Activated CD4-positive, alpha-beta T cell treated with anti-CD3 and anti-CD28 coated beads, Interleukin-2, amount 50 U/mL, for 4 hours (primary cell): ENCODE data around the gene PSG6.
"Not testable (repeated sequence)": the region's sequence is repeated elsewhere in the genome, so short reads cannot be mapped to it uniquely, and the experiment has no call there.

ENCODE experiments used
- DNase-seq, 2 experiments: peaks; one replicate each; pipeline ENCODE4 v3.0.0-alpha.2; 2020

PSG6 gene

DNA sequence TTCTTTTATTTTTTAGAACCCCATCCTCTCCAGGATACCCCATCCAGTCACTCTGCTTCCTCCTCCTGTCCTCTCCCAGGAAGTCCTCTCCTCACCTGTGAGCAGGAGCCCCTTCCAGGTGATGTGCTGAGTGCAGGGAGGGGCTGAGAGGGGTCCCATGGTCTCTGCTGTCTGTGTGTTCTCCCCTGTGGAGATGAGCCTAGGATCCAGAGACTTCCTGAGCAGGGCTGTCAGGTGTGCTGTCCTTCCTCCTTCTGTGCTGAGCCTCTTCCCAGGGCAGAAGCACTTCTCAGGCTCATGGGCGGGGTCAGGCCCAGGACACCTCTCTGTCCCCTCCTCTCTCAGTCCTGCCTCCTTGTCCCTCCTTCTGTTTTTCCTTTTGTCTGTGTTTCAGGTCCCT lies at the start of gene PSG6:
PSG6 (minus strand) TSS at position 261 of the 400 bp plus-strand sequence; CDS start at position 159, 102 bp downstream.
- DNase-seq: not testable (repeated sequence)

- DNase-seq: no peak
Observed at GRCh38 chr19:42965176-42965575, 47.5 kb upstream of the PSG6 start.

DNA sequence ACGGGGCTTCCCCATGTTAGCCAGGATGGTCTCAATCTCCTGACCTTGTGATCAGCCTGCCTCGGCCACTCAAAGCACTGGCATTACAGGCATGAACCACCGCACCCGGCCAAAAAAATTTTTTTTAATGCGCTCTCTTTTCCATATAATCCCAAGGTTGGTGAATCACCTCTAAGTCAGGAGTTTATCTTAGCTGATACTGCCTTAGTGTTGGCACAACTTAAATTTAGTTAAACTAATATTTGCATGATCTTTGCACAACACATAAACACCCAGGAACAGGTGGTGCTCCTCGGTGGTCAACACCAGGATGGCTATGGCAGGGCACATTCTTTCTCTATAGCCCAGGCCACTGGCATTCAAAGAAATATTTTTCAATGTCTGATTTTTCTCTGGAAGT lies 43.4 kb upstream of the PSG6 start:
- no peak for DNase-seq

DNA sequence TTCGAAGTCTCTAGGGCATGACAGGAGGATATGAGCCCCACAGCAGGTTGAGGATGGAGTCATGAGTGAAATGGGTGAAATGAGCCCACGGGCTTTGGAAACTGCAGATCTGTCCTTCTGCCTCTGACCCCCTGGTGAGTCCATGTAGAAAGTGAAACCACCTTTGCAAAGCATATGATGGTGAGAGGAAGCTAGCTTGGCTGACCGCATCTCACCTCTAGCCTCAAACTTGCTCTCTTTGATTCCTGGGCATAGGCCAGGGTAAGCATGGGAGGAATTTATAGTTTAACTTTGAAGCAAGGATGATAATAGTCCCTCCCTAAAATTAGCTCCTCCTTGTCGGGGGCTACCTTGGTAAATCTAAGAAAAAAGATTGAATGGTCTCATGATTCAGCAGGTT lies 34.4 kb upstream of the PSG6 start:
- DNase-seq: not testable (repeated sequence)

GRCh38 chr19:42951476-42951875 lies 33.8 kb upstream of the PSG6 start:
- DNase-seq: not testable (repeated sequence)

- DNase-seq: no peak
Observed at GRCh38 chr19:42942187-42942789, 24.6 kb upstream of the PSG6 start.

DNA sequence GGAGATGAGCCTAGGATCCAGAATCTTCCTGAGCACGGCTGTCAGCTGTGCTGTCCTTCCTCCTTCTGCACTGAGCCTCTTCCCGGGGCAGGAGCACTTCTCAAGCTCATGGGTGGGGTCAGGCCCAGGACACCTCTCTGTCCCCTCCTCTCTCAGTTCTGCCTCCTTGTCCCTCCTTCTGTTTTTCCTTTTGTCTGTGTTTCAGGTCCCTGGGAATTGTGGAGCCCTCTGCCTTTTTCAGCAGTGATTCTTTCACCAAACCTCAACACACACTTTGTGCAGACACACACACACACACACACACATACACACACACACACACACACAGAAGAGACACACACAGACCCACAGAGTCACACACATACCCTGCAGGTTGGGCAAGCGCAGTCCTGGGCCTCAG lies 19.4 kb upstream of the PSG6 start, which contains the start of gene PSG7:
PSG7 (minus strand) TSS at position 101 of the 400 bp plus-strand sequence. CDS start 131 bp downstream, outside the sequence.
- not testable (repeated sequence) for DNase-seq

GRCh38 chr19:42934726-42935125 lies 17.0 kb upstream of the PSG6 start:
- DNase-seq: not testable (repeated sequence)

GRCh38 chr19:42934183-42934582 lies 16.5 kb upstream of the PSG6 start:
- not testable (repeated sequence) for DNase-seq

GRCh38 chr19:42933412-42933811 lies 15.7 kb upstream of the PSG6 start:
- not testable (repeated sequence) for DNase-seq

- DNase-seq: not testable (repeated sequence)
Observed at GRCh38 chr19:42932485-42933101, 14.9 kb upstream of the PSG6 start.

DNA sequence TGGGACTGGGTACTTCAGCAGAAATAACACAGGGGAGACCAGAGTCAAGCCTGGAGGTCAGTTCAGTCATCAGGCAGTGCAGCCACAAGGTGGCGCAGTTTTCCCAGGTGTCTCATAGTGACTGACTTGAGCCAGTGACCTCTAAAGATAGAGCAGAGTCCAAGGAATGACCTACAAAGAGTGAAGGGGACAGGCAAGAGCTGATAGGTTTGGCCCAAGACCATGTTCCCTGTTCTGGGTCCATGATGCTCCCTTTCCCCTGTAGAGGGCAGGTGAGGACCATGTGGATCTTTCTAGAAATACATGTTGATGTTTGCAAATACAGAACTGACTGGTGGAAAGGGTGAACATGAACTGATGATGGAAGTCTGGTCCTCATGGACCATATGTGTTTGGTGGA lies 12.5 kb upstream of the PSG6 start:
- peak in 1 of 2 experiments; percentile 5 for DNase-seq

DNA sequence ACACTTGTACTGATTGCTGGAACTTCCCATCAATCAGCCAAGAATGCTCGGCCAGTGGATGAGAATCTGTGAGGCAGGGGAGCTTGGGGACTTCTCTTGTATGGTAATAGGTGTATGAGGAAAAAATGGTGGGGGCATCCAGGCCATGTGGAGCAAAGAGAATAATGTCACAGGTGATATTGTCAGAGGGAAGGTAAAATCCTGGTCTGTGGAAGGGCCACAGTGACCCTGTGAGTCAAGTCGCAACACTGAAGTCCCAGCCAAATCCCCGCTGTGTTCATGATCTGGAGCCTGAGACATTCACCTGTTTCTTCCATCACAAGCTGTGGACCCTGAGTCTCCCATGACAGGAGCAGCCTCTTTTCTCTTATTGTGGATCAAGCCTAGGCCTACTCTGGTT lies 11.2 kb upstream of the PSG6 start:
- no peak for DNase-seq

DNA sequence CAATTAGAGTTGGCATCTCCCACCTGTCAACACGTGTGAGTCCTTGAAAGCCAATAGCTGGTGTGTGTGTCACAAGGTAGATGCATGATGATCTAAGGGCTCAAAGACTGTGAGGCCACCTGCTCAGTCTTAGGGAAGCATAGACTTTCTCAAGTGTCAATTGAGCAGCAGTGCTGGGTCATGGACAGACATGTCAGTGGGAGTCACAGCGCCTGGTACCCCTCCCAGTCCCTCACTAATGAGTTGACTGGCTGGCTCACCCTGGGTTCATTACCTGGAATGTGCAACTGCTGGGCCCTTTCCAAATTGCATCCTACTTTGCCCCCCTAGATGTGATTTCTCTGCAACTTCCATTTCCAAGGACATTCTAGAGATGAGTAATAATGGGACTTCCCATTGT lies 9.1 kb upstream of the PSG6 start:
- no peak for DNase-seq

- not testable (repeated sequence) for DNase-seq
Observed at GRCh38 chr19:42923106-42923505, 5.4 kb upstream of the PSG6 start.

GRCh38 chr19:42920971-42921370 lies 3.3 kb upstream of the PSG6 start:
- not testable (repeated sequence) for DNase-seq

- no peak for DNase-seq
Observed at GRCh38 chr19:42919757-42920079, 2.0 kb upstream of the PSG6 start.

DNA sequence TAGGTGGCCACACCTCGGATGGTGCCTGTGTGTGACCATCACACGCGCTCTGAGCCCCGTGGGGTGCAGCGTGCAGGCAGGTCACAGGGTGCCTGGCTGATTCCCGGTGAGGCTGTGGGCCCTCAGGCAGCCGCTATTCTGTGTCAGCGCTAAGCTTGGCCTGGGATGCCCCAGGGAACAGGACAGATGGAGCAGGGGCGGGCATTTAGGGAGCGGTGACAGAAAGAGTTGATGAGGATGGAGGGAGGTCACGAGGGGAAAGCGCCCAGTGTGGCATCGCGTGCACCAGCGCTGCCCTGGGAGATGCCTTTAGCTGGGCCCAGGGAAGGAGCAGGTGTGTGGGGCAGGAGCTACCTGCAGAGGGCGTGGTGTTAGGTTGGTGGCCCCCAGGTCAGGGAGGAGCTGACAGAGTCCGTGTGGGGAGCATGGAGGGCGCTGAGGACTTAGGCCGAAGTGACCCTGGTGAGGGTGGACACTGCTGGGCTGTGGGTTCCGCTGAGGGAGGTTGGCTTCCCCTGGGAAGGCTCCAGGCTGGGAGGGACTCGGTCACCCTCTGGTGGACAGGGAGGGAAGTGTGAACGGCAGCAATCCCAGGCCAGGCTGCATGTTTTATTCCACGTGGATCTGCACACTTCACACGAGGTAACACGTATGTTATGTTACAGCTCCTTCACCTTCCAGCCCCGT lies 1.5 kb upstream of the PSG6 start:
- not testable (repeated sequence) for DNase-seq

- not testable (repeated sequence) for DNase-seq
Observed at GRCh38 chr19:42918377-42919069, 829 bp upstream of the PSG6 start.

DNA sequence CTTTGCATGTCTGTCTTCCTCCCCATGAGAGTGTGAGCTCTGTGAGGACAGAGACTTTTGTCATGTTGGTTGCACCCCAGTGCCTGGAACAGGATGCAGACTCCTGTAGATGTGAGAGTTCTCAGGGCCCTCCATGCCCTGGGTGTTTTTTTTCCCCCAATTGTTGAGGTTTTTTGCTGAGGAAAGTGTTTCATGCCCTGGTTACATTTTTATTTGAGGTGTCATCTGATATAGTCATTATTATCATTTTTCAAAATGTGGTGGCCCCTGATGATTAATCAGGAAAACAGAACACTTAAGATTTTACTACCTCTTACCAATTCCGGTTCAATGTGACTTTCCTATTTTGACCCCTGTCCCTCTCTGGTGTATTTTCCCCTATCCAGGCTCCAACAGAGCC lies 763 bp downstream of the PSG6 start:
- not testable (repeated sequence) for DNase-seq

DNA sequence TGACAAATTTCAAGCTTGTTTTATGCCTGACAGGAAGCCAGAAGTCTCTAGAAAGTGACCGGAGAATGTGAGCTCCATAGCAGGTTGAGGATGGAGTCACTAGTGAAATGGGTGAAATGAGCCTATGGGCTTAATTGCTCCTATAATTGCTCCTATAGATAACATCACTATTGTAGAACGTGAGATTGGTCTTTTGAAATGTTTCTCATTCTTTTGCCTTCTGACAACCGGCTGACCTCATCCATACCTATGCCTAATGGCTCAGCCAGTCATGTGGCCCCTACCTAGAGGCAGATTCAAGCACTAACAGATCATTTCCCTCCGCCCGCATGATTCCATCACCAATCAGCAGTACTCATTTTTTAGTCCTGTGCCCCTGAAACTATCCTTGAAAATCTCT lies 4.2 kb downstream of the PSG6 start:
- DNase-seq: not testable (repeated sequence)

GRCh38 chr19:42912941-42913340 lies 4.8 kb downstream of the PSG6 start:
- DNase-seq: not testable (repeated sequence)

GRCh38 chr19:42911731-42912130 lies 6.0 kb downstream of the PSG6 start:
- DNase-seq: not testable (repeated sequence)
